ENCODE measurements around the gene KLHL21. TPM values are rescaled to one million over a fixed set of nuclear protein-coding genes. Genes with fewer than 3 reads are reported as not detected.

KLHL21 gene
- total and polyA plus RNA-seq, 7 donors, result 83.1 to 253 (median 120) TPM

GRCh38 chr1:6588128-6588892 is 14.4 kb downstream of the KLHL21 start:
- peak overlapping the region; percentile 98 for H3K27ac ChIP-seq
- no peak overlapping the region for H3K4me3 ChIP-seq
- H3K36me3 ChIP-seq (ENCODE audit: insufficient read depth in 1 of 2, low read depth in 1 of 2), result peaks cover 3 to 56% of the 10 kb centered on the region in 2 donors
- peaks cover 65% of the 10 kb centered on the region for H3K4me1 ChIP-seq
- intact Hi-C loops (cut with DNase I), result loop anchor here in 1 of 2 donors (5.0 kb wide), 1 partner anchor 34 kb away; the partner anchor contains the start of gene THAP3
- no peaks in the 10 kb centered on the region for H3K9me3 ChIP-seq
- WGBS, 3 donors, result 72 to 84% (median 73%) methylated on average over 25 of the region's 25 CpGs
- no peak for DNase-seq
- TF ChIP-seq CTCF (IDR thresholded peaks at IDR 0.05), result no peak
- H3K27me3 ChIP-seq (ENCODE audit: insufficient read depth in 3 of 3, low read length in 2 of 3), result no peaks in the 10 kb centered on the region
- ATAC-seq, result no peak

DNA sequence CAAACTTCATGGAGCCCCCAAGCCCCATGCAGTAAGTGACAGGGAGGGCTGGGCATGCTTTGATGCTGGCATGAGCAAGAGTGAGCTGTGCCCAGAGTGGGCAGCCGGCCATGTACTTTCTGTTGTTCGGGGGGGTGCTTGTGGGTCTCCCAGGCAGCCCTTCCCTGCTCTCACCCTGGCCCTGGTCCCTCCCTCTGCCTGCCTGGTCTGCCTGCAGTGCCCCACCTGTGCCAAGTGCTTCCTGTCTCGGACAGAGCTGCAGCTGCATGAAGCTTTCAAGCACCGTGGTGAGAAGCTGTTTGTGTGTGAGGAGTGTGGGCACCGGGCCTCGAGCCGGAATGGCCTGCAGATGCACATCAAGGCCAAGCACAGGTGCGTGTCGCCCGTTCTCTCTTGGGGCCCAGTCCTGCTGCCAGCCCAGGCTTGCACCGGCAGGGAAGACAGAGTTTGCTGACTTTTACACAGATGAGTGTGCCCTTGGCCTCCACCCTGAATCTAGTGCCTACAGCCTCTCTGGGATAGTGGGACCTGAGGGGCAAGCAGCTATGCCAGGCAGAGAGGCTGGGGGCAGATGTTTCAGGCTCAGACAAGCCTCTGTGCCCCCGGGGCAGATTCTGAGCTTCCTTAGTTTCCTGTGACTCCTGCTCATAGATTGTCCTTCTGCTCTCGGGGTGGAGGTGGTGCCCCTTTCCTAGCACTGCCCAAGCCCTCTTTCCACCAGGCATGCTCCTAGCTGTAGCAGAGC is 15.2 kb downstream of the KLHL21 start:
- Histone ChIP-seq H3K27ac (peak overlapping the region; percentile 98), H3K4me3 (no peak overlapping the region), H3K9me3 (no peaks in the 10 kb centered on the region), H3K4me1 (peaks cover 58% of the 10 kb centered on the region), H3K36me3 (ENCODE audit: insufficient read depth in 1 of 2, low read depth in 1 of 2) (peaks cover 0 to 49% of the 10 kb centered on the region in 2 donors), H3K27me3 (ENCODE audit: insufficient read depth in 3 of 3, low read length in 2 of 3) (no peaks in the 10 kb centered on the region)
- no peak for TF ChIP-seq CTCF (IDR thresholded peaks at IDR 0.05)
- intact Hi-C loops (cut with DNase I), result loop anchor here in 1 of 2 donors (5.0 kb wide), 1 partner anchor 35 kb away; the partner anchor contains the start of gene THAP3
- 18 to 37% (median 26%) methylated on average over 13 of the region's 13 CpGs for WGBS, 3 donors
- ATAC-seq, result peak; percentile 62 to 65 (median 64)
- DNase-seq, result peak; percentile 66 to 93

DNA sequence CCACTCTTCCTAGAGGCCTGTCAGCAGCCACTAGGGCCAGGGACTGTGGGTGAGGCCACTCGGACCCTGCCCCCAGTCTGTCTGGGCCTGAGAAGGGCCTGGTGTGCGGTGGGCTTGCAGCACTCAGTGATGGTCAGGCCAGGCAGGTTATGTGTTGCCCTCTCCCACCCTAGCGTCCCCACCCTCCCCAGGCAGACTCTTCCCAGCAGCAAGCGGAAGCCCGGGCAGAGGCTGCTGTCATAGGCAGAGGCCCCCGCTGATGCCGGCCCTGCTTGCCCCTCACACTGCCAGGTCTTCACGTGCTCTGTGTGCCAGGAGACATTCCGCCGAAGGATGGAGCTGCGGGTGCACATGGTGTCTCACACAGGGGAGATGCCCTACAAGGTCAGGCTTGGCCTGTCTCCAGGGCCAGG is 16.3 kb downstream of the KLHL21 start:
- H3K27ac ChIP-seq, result peak overlapping the region; percentile 98
- peaks cover 57% of the 10 kb centered on the region for H3K4me1 ChIP-seq
- DNase-seq (no peak), ATAC-seq (peak in 2 of 4 donors; percentile 11 to 12)
- intact Hi-C loops (cut with DNase I), result loop anchor here in 1 of 2 donors (5.0 kb wide), 1 partner anchor 36 kb away; the partner anchor contains the start of gene THAP3
- no peak for TF ChIP-seq CTCF (IDR thresholded peaks at IDR 0.05)
- no peaks in the 10 kb centered on the region for H3K27me3 ChIP-seq (ENCODE audit: insufficient read depth in 3 of 3, low read length in 2 of 3)
- WGBS, 3 donors, result 37 to 80% (median 56%) methylated on average over 8 to 11 of the region's 11 CpGs
- no peaks in the 10 kb centered on the region for H3K9me3 ChIP-seq
- H3K36me3 ChIP-seq (ENCODE audit: insufficient read depth in 1 of 2, low read depth in 1 of 2), result peaks cover 0 to 44% of the 10 kb centered on the region in 2 donors
- no peak overlapping the region for H3K4me3 ChIP-seq

DNA sequence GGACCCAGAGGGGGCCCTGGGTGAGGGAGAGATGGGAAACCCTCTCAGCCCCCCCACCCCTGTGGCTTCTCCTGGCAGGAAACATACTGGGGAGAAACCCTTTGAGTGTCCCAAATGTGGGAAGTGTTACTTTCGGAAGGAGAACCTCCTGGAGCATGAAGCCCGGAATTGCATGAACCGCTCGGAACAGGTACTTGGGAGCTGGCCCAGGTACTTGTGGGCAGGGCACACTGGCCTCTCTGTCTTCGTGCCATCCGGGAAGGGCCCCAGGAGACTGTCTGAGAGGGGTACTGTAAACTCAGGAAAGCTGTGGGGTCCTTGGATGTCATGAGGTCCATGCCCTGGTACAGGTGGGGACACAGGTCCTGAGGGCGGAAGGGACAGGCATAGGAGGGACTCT is 16.8 kb downstream of the KLHL21 start:
- H3K27me3 ChIP-seq (ENCODE audit: insufficient read depth in 3 of 3, low read length in 2 of 3), result no peaks in the 10 kb centered on the region
- H3K4me1 ChIP-seq, result peaks cover 57% of the 10 kb centered on the region

More for the DNA sequence above, 16.8 kb downstream of the KLHL21 start:
- Histone ChIP-seq H3K9me3 (no peaks in the 10 kb centered on the region), H3K4me3 (no peak overlapping the region), H3K27ac (peak overlapping the region; percentile 98), H3K36me3 (ENCODE audit: insufficient read depth in 1 of 2, low read depth in 1 of 2) (peaks cover 0 to 39% of the 10 kb centered on the region in 2 donors)
- intact Hi-C loops (cut with DNase I), result loop anchor here in 1 of 2 donors (5.0 kb wide), 1 partner anchor 36 kb away; the partner anchor contains the start of gene THAP3
- TF ChIP-seq CTCF (IDR thresholded peaks at IDR 0.05), result no peak
- DNase-seq (no peak), ATAC-seq (no peak)
- WGBS, 3 donors, result 69 to 86% (median 71%) methylated on average over 7 of the region's 7 CpGs

All from psoas muscle (tissue), 8 donors.